GM12891 (cell line): ENCODE data around the gene PTPN14.

Experiments
- PAX5 ChIP-seq: IDR thresholded peaks from 2 replicates; pipeline ENCODE4 v1.6.1; 2011; ENCODE audit warnings: low read length, moderate library complexity, mild to moderate bottlenecking; ENCODE audit not compliant: insufficient read depth, severe bottlenecking
- POLR2A ChIP-seq: IDR thresholded peaks from 2 replicates; pipeline ENCODE4 v1.6.1; 2011; ENCODE audit warnings: low read depth, low read length, control low read depth
- POLR2AphosphoS5 ChIP-seq: IDR thresholded peaks from 2 replicates; pipeline ENCODE4 v1.6.1; 2011; ENCODE audit warnings: low read depth, low read length, control low read depth
- POU2F2 ChIP-seq: IDR thresholded peaks from 2 replicates; pipeline ENCODE4 v1.6.1; 2011; ENCODE audit warnings: low read depth, mild to moderate bottlenecking, control low read depth, low read length, moderate library complexity
- SPI1 ChIP-seq: IDR thresholded peaks from 2 replicates; pipeline ENCODE4 v1.6.1; 2011; ENCODE audit warnings: low read depth, low read length, control low read depth
- TAF1 ChIP-seq: IDR thresholded peaks from 2 replicates; pipeline ENCODE4 v1.6.1; 2011; ENCODE audit warnings: low read depth, low read length, control low read depth

DNA sequence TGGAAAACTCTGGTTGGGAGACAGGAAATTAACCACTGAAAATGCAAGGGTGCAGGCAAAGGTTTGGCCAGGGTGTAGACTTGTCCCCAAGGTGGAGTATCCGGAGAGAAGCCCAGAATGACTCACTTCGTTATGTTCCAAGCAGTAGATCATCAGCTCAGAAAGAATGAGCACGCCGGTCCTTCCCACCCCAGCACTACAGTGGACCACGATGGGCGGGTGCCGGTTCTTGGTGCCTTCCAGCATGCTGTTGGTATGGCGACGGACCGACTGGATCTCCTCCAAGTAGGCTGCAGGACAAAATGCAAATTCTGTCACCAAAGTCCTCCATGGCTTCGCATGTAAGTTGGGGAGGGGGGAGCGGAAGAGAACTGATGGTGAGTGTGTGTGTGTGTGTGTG, 187.0 kb downstream of the PTPN14 start:
- TF ChIP-seq POLR2AphosphoS5 (no peak), POLR2A (no peak), SPI1 (no peak), POU2F2 (no peak), TAF1 (no peak), PAX5 (no peak)
